Measurements from ENCODE around the gene LATS1.
"Not testable (repeated sequence)": the region's sequence is repeated elsewhere in the genome, so short reads cannot be mapped to it uniquely, and the experiment has no call there.

Gene LATS1

GRCh38 chr6:149683256-149683859 lies 34.5 kb downstream of the LATS1 start:
- Histone ChIP-seq H2BK12ac (ENCODE audit: low read length in 2 of 2) (no peak overlapping the region), H3K79me1 (replicated peaks; ENCODE audit: low read length, poor library complexity, severe bottlenecking) (peaks cover 17% of the 10 kb centered on the region), H3K9me3 (ENCODE audit: control insufficient read depth, low read length) (no peaks in the 10 kb centered on the region), H3K27ac (ENCODE audit: low read length, poor library complexity, severe bottlenecking) (peak overlapping the region; percentile 18), H3K36me3 (ENCODE audit: control insufficient read depth in 1 of 2, insufficient read depth in 2 of 2, low read depth in 1 of 2, low read length in 2 of 2) (peaks cover 17 to 50% of the 10 kb centered on the region in 2 experiments), H3K4me1 (ENCODE audit: control insufficient read depth, insufficient read depth, low read depth, low read length) (peaks cover 2% of the 10 kb centered on the region), H3K4me2 (ENCODE audit: low read length, poor library complexity, severe bottlenecking) (no peak overlapping the region), H3K4ac (ENCODE audit: low read depth in 1 of 2, low read length in 2 of 2) (no peak overlapping the region), H2BK120ac (ENCODE audit: low read depth, low read length) (no peak overlapping the region), H3K14ac (ENCODE audit: low read length in 2 of 2) (no peak overlapping the region), H2BK5ac (ENCODE audit: low read depth, low read length, poor library complexity, severe bottlenecking) (no peak overlapping the region), H4K91ac (ENCODE audit: low read length) (no peak overlapping the region), H3K4me3 (ENCODE audit: insufficient read depth in 1 of 2, low read depth in 1 of 2, low read length in 2 of 2) (no peak overlapping the region), H3K9ac (ENCODE audit: low read length) (no peak overlapping the region), H3K18ac (ENCODE audit: low read depth in 1 of 2, low read length in 2 of 2) (no peak overlapping the region), H3K27me3 (ENCODE audit: control insufficient read depth in 1 of 2, insufficient read depth in 1 of 2, low read length in 2 of 2) (no peaks in the 10 kb centered on the region), H3K23ac (ENCODE audit: low read length in 2 of 2) (no peak overlapping the region), H2AFZ (ENCODE audit: low read depth, low read length) (no peak overlapping the region), H4K8ac (ENCODE audit: low read length) (no peak overlapping the region), H2BK15ac (ENCODE audit: low read depth, poor library complexity, severe bottlenecking) (no peak overlapping the region), H2AK5ac (ENCODE audit: low read length, severe bottlenecking) (peak overlapping the region; percentile 17)
- whole genome bisulfite sequencing: 96% methylated on average over 4 of the region's 4 CpGs
- no peak for DNase-seq

GRCh38 chr6:149681845-149682244 lies 36.1 kb downstream of the LATS1 start:
- H3K18ac ChIP-seq (ENCODE audit: low read depth in 1 of 2, low read length in 2 of 2); H3K27ac ChIP-seq (ENCODE audit: low read length, poor library complexity, severe bottlenecking); H3K4me1 ChIP-seq (ENCODE audit: control insufficient read depth, insufficient read depth, low read depth, low read length); H2BK15ac ChIP-seq (ENCODE audit: low read depth, poor library complexity, severe bottlenecking); H3K4me2 ChIP-seq (ENCODE audit: low read length, poor library complexity, severe bottlenecking); H2BK12ac ChIP-seq (ENCODE audit: low read length in 2 of 2); H3K27me3 ChIP-seq (ENCODE audit: control insufficient read depth in 1 of 2, insufficient read depth in 1 of 2, low read length in 2 of 2); H2BK5ac ChIP-seq (ENCODE audit: low read depth, low read length, poor library complexity, severe bottlenecking); H3K9ac ChIP-seq (ENCODE audit: low read length); H3K9me3 ChIP-seq (ENCODE audit: control insufficient read depth, low read length); H4K8ac ChIP-seq (ENCODE audit: low read length); H3K4ac ChIP-seq (ENCODE audit: low read depth in 1 of 2, low read length in 2 of 2); H2AFZ ChIP-seq (ENCODE audit: low read depth, low read length); H3K14ac ChIP-seq (ENCODE audit: low read length in 2 of 2); DNase-seq; H3K23ac ChIP-seq (ENCODE audit: low read length in 2 of 2); H3K4me3 ChIP-seq (ENCODE audit: insufficient read depth in 1 of 2, low read depth in 1 of 2, low read length in 2 of 2); H2BK120ac ChIP-seq (ENCODE audit: low read depth, low read length); H4K91ac ChIP-seq (ENCODE audit: low read length); H2AK5ac ChIP-seq (ENCODE audit: low read length, severe bottlenecking): not testable (repeated sequence)
- Histone ChIP-seq H3K36me3 (ENCODE audit: control insufficient read depth in 1 of 2, insufficient read depth in 2 of 2, low read depth in 1 of 2, low read length in 2 of 2) (peaks cover 20 to 58% of the 10 kb centered on the region in 2 experiments), H3K79me1 (replicated peaks; ENCODE audit: low read length, poor library complexity, severe bottlenecking) (peaks cover 18% of the 10 kb centered on the region)
- over 99% methylated on average over 10 of the region's 14 CpGs for WGBS

- Histone ChIP-seq H3K14ac (ENCODE audit: low read length in 2 of 2) (no peak overlapping the region), H2BK15ac (ENCODE audit: low read depth, poor library complexity, severe bottlenecking) (no peak overlapping the region), H2BK12ac (ENCODE audit: low read length in 2 of 2) (no peak overlapping the region), H3K9ac (ENCODE audit: low read length) (no peak overlapping the region), H3K27me3 (ENCODE audit: control insufficient read depth in 1 of 2, insufficient read depth in 1 of 2, low read length in 2 of 2) (no peaks in the 10 kb centered on the region), H2AK5ac (ENCODE audit: low read length, severe bottlenecking) (no peak overlapping the region), H3K4me1 (ENCODE audit: control insufficient read depth, insufficient read depth, low read depth, low read length) (peaks cover 2% of the 10 kb centered on the region), H3K27ac (ENCODE audit: low read length, poor library complexity, severe bottlenecking) (no peak overlapping the region), H3K18ac (ENCODE audit: low read depth in 1 of 2, low read length in 2 of 2) (no peak overlapping the region), H3K23ac (ENCODE audit: low read length in 2 of 2) (no peak overlapping the region), H2BK120ac (ENCODE audit: low read depth, low read length) (no peak overlapping the region), H4K91ac (ENCODE audit: low read length) (no peak overlapping the region), H3K4me2 (ENCODE audit: low read length, poor library complexity, severe bottlenecking) (no peak overlapping the region), H4K8ac (ENCODE audit: low read length) (no peak overlapping the region), H3K4ac (ENCODE audit: low read depth in 1 of 2, low read length in 2 of 2) (no peak overlapping the region), H3K9me3 (ENCODE audit: control insufficient read depth, low read length) (no peaks in the 10 kb centered on the region), H2BK5ac (ENCODE audit: low read depth, low read length, poor library complexity, severe bottlenecking) (no peak overlapping the region), H2AFZ (ENCODE audit: low read depth, low read length) (no peak overlapping the region), H3K36me3 (ENCODE audit: control insufficient read depth in 1 of 2, insufficient read depth in 2 of 2, low read depth in 1 of 2, low read length in 2 of 2) (peaks cover 22 to 64% of the 10 kb centered on the region in 2 experiments), H3K4me3 (ENCODE audit: insufficient read depth in 1 of 2, low read depth in 1 of 2, low read length in 2 of 2) (no peak overlapping the region), H3K79me1 (replicated peaks; ENCODE audit: low read length, poor library complexity, severe bottlenecking) (peaks cover 18% of the 10 kb centered on the region)
- DNase-seq: no peak
Observed at GRCh38 chr6:149681209-149681608, 36.7 kb downstream of the LATS1 start.

- Histone ChIP-seq H3K27ac (ENCODE audit: low read length, poor library complexity, severe bottlenecking) (no peak overlapping the region), H2BK120ac (ENCODE audit: low read depth, low read length) (no peak overlapping the region), H3K4ac (ENCODE audit: low read depth in 1 of 2, low read length in 2 of 2) (no peak overlapping the region), H3K36me3 (ENCODE audit: control insufficient read depth in 1 of 2, insufficient read depth in 2 of 2, low read depth in 1 of 2, low read length in 2 of 2) (peaks cover 27 to 67% of the 10 kb centered on the region in 2 experiments), H3K9me3 (ENCODE audit: control insufficient read depth, low read length) (no peaks in the 10 kb centered on the region), H2AFZ (ENCODE audit: low read depth, low read length) (no peak overlapping the region), H3K9ac (ENCODE audit: low read length) (no peak overlapping the region), H2AK5ac (ENCODE audit: low read length, severe bottlenecking) (no peak overlapping the region), H3K4me1 (ENCODE audit: control insufficient read depth, insufficient read depth, low read depth, low read length) (peaks cover 2% of the 10 kb centered on the region), H3K23ac (ENCODE audit: low read length in 2 of 2) (no peak overlapping the region), H3K4me3 (ENCODE audit: insufficient read depth in 1 of 2, low read depth in 1 of 2, low read length in 2 of 2) (no peak overlapping the region), H3K27me3 (ENCODE audit: control insufficient read depth in 1 of 2, insufficient read depth in 1 of 2, low read length in 2 of 2) (no peaks in the 10 kb centered on the region), H2BK5ac (ENCODE audit: low read depth, low read length, poor library complexity, severe bottlenecking) (no peak overlapping the region), H2BK15ac (ENCODE audit: low read depth, poor library complexity, severe bottlenecking) (no peak overlapping the region), H4K8ac (ENCODE audit: low read length) (no peak overlapping the region), H3K79me1 (replicated peaks; ENCODE audit: low read length, poor library complexity, severe bottlenecking) (peaks cover 18% of the 10 kb centered on the region), H3K18ac (ENCODE audit: low read depth in 1 of 2, low read length in 2 of 2) (no peak overlapping the region), H3K14ac (ENCODE audit: low read length in 2 of 2) (no peak overlapping the region), H3K4me2 (ENCODE audit: low read length, poor library complexity, severe bottlenecking) (no peak overlapping the region), H4K91ac (ENCODE audit: low read length) (no peak overlapping the region), H2BK12ac (ENCODE audit: low read length in 2 of 2) (no peak overlapping the region)
- DNase-seq: no peak
- 100% methylated on average over 1 of the region's 1 CpG for WGBS
Observed at GRCh38 chr6:149680503-149680902, 37.4 kb downstream of the LATS1 start.
